Osteoblast (primary cell): Measurements from ENCODE around the gene STAP2. TPM values are rescaled to one million over a fixed set of nuclear protein-coding genes. Genes with fewer than 3 reads are reported as not detected.
A peak's percentile ranks its signal among the peaks of the same experiment; 100 is the strongest.
"Not testable (repeated sequence)": the region's sequence is repeated elsewhere in the genome, so short reads cannot be mapped to it uniquely, and the experiment has no call there.

ENCODE experiments used
- DNase-seq: peaks from one replicate; pipeline ENCODE4 v3.0.0; 2011; ENCODE audit warnings: low spot score, mixed read lengths; ENCODE audit not compliant: insufficient read length; ENCODE audit errors: missing footprints
- H2AFZ ChIP-seq: 2 replicates; pipeline ENCODE4 v1.6.0; 2011; ENCODE audit warnings: mild to moderate bottlenecking, low read length
- H3K27ac ChIP-seq: 2 replicates; pipeline ENCODE4 v1.5.1; 2011; ENCODE audit warnings: mild to moderate bottlenecking, low read depth, low read length, moderate library complexity
- H3K27me3 ChIP-seq: 2 replicates; pipeline ENCODE4 v1.6.0; 2012; ENCODE audit warnings: mild to moderate bottlenecking, control low read depth, inconsistent platforms, low read length, moderate library complexity; ENCODE audit not compliant: insufficient read depth
- H3K36me3 ChIP-seq: 2 replicates; pipeline ENCODE4 v1.5.1; 2011; ENCODE audit warnings: mild to moderate bottlenecking, low read length, control low read depth, moderate library complexity; ENCODE audit not compliant: insufficient read depth
- H3K4me1 ChIP-seq: 2 replicates; pipeline ENCODE4 v1.5.1; 2011; ENCODE audit warnings: mild to moderate bottlenecking, low read length, control low read depth, moderate library complexity; ENCODE audit not compliant: insufficient read depth
- H3K4me2 ChIP-seq: 2 replicates; pipeline ENCODE4 v1.6.0; 2011; ENCODE audit warnings: mild to moderate bottlenecking, low read length; ENCODE audit not compliant: insufficient read depth
- H3K4me3 ChIP-seq: fragments of 200-600 bp; sonication (generic); 3 replicates; pipeline ENCODE4 v1.5.1; 2012; ENCODE audit warnings: mild to moderate bottlenecking, low read length, inconsistent platforms; ENCODE audit not compliant: insufficient read depth
- H3K79me2 ChIP-seq: 2 replicates; pipeline ENCODE4 v1.6.0; 2012; ENCODE audit warnings: mild to moderate bottlenecking, low read length, control low read depth, inconsistent platforms; ENCODE audit not compliant: insufficient read depth
- H3K9me3 ChIP-seq: 2 replicates; pipeline ENCODE4 v1.5.1; 2011; ENCODE audit warnings: low read depth, low read length, control low read depth
- H4K20me1 ChIP-seq: 2 replicates; pipeline ENCODE4 v1.6.0; 2012; ENCODE audit warnings: mild to moderate bottlenecking, low read length, control low read depth; ENCODE audit not compliant: insufficient read depth
- total RNA-seq: library from RNA; depleted of rRNA; stranded (reverse); fragments of >200 nt; gene quantifications from 2 replicates; pipeline ENCODE4 v1.2.3, GENCODE V29; 2012
- TF ChIP-seq, protein P1 (sequence below): IDR thresholded peaks from 2 replicates; pipeline ENCODE4 v1.5.1; 2011; ENCODE audit warnings: mild to moderate bottlenecking, low read depth, low read length, moderate library complexity; ENCODE audit errors: extremely low read depth

Gene STAP2
- total RNA-seq, 1 donor, result 2.5 TPM

DNA sequence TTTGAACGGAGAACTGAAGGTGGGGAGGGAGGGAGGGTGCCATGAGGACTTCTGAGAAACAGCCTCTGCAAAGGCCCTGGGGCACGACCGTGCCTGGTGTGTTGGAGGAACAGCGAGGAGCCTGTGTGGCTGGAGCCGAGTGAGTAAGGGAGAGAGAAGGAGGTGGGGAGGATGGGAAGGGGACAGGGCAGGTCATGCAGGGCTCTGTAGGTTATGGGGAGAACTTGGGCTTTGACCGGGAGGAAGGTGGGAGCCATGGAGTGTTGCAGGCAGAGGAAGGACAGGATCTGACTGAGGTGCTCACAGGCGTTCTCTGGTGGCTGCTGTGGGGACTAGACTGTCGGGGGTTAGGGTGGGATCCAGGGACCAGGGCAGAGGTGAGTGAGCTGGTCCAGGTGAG is 11.5 kb upstream of the STAP2 start:
- no peaks in the 10 kb centered on the region for H4K20me1 ChIP-seq

GRCh38 chr19:4349225-4349624 is 10.6 kb upstream of the STAP2 start:
- not testable (repeated sequence) for H3K4me3 ChIP-seq, H3K79me2 ChIP-seq, H4K20me1 ChIP-seq, DNase-seq, H3K27me3 ChIP-seq, H3K36me3 ChIP-seq, H3K4me1 ChIP-seq, H3K27ac ChIP-seq, H3K4me2 ChIP-seq, H2AFZ ChIP-seq, H3K9me3 ChIP-seq

More for the DNA sequence above, 11.5 kb upstream of the STAP2 start:
- Histone ChIP-seq H3K4me3 (no peak overlapping the region), H3K79me2 (no peaks in the 10 kb centered on the region), H3K9me3 (no peaks in the 10 kb centered on the region), H3K4me2 (no peak overlapping the region), H3K36me3 (peaks cover 2% of the 10 kb centered on the region), H2AFZ (no peak overlapping the region), H3K27ac (no peak overlapping the region), H3K27me3 (no peaks in the 10 kb centered on the region), H3K4me1 (no peaks in the 10 kb centered on the region)
- peak; percentile 9 for DNase-seq
- TF ChIP-seq, protein P1, sequence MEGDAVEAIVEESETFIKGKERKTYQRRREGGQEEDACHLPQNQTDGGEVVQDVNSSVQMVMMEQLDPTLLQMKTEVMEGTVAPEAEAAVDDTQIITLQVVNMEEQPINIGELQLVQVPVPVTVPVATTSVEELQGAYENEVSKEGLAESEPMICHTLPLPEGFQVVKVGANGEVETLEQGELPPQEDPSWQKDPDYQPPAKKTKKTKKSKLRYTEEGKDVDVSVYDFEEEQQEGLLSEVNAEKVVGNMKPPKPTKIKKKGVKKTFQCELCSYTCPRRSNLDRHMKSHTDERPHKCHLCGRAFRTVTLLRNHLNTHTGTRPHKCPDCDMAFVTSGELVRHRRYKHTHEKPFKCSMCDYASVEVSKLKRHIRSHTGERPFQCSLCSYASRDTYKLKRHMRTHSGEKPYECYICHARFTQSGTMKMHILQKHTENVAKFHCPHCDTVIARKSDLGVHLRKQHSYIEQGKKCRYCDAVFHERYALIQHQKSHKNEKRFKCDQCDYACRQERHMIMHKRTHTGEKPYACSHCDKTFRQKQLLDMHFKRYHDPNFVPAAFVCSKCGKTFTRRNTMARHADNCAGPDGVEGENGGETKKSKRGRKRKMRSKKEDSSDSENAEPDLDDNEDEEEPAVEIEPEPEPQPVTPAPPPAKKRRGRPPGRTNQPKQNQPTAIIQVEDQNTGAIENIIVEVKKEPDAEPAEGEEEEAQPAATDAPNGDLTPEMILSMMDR, result no peak

DNA sequence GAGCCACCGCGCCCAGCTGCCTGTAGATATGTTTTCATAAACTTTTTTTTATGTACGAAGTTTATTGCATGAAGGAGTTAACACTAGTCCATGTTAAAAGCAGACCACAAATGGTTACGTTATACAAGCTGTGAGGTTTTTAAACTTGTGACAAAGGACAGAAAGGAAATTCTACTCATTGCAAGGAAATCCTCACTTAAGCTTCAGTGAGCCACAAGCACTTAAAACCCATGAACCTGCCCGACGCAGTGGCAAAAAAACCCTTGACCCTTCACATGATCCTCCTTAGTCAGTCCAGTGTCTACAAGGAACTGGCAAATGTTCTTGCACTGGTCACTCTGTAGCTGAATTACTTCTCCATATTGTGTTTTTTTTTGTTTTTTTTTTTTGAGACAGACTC is 8.9 kb upstream of the STAP2 start:
- Histone ChIP-seq H4K20me1 (no peaks in the 10 kb centered on the region), H3K27ac (no peak overlapping the region), H2AFZ (no peak overlapping the region), H3K4me3 (no peak overlapping the region), H3K9me3 (no peaks in the 10 kb centered on the region), H3K27me3 (no peaks in the 10 kb centered on the region), H3K79me2 (no peaks in the 10 kb centered on the region), H3K4me2 (no peak overlapping the region), H3K36me3 (peaks cover 2% of the 10 kb centered on the region), H3K4me1 (peaks cover 9% of the 10 kb centered on the region)
- TF ChIP-seq, protein P1, result no peak
- DNase-seq, result peak; percentile 13

DNA sequence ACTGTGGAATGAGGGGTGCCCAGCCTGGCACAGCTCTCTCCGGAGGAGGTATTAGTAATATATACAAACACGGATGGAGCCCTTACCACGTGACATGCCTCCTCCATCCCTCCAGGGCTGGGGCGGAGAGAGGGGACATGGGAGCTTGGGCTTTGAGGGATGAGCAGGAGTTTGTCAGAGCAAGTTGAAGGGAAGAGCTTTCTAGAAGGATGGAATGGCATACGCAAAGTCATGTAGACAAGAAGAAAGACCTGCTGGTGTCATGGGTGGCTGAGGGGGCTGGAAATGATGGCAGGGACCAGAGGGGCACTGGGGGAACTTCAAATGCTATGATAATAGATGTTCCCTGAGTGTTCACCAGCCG is 7.4 kb upstream of the STAP2 start:
- no peaks in the 10 kb centered on the region for H3K9me3 ChIP-seq
- H3K27me3 ChIP-seq, result no peaks in the 10 kb centered on the region
- DNase-seq, result no peak
- peaks cover 2% of the 10 kb centered on the region for H3K36me3 ChIP-seq
- no peak overlapping the region for H3K4me2 ChIP-seq
- H3K4me1 ChIP-seq, result peaks cover 15% of the 10 kb centered on the region
- TF ChIP-seq, protein P1, result no peak
- no peak overlapping the region for H3K27ac ChIP-seq
- no peak overlapping the region for H2AFZ ChIP-seq
- no peaks in the 10 kb centered on the region for H4K20me1 ChIP-seq
- H3K4me3 ChIP-seq, result no peak overlapping the region
- H3K79me2 ChIP-seq, result no peaks in the 10 kb centered on the region
